Subcutaneous adipose tissue (tissue), 4 donors: ENCODE measurements around the gene DCDC1. TPM values are rescaled to one million over a fixed set of nuclear protein-coding genes. Genes with fewer than 3 reads are reported as not detected.

Source experiments
- CTCF ChIP-seq: fragments of 450-650 bp; IDR thresholded peaks from one replicate; pipeline ENCODE4 v1.5.1; 2016; ENCODE audit warnings: low read depth, mild to moderate bottlenecking, control low read depth, antibody characterized with exemption, moderate library complexity
- total RNA-seq, 4 donors: library from RNA; depleted of rRNA; stranded (reverse); fragments of >200 nt; gene quantifications; one replicate each; pipeline ENCODE4 v1.1.0, GENCODE V29; 2016

The DCDC1 gene
- total RNA-seq, 4 donors from 2014 or later = 0.17 to 0.22 TPM; not detected in 2

- TF ChIP-seq CTCF = no peak
Measured at GRCh38 chr11:31218847-31219246, 150.7 kb downstream of the DCDC1 start.

- TF ChIP-seq CTCF = no peak
Measured at GRCh38 chr11:31214372-31214771, 155.2 kb downstream of the DCDC1 start.

- TF ChIP-seq CTCF = no peak
Measured at GRCh38 chr11:31199378-31199777, 170.2 kb downstream of the DCDC1 start.

GRCh38 chr11:31173926-31174680 is 195.4 kb downstream of the DCDC1 start:
- TF ChIP-seq CTCF = no peak

- TF ChIP-seq CTCF = no peak
Measured at GRCh38 chr11:31160504-31161422, 208.8 kb downstream of the DCDC1 start.

- no peak for TF ChIP-seq CTCF
Measured at GRCh38 chr11:31150841-31151240, 218.7 kb downstream of the DCDC1 start.

GRCh38 chr11:31150011-31150410 is 219.5 kb downstream of the DCDC1 start:
- no peak for TF ChIP-seq CTCF
